ENCODE results near the gene GNPTG. TPM values are rescaled to one million over a fixed set of nuclear protein-coding genes. Genes with fewer than 3 reads are reported as not detected.

GNPTG gene
- total and polyA plus RNA-seq, 2 of the 13 experiments (the other 11 are each of a cell fraction or from before 2014, with no cell fraction given): 22.7 to 71.1 TPM

DNA sequence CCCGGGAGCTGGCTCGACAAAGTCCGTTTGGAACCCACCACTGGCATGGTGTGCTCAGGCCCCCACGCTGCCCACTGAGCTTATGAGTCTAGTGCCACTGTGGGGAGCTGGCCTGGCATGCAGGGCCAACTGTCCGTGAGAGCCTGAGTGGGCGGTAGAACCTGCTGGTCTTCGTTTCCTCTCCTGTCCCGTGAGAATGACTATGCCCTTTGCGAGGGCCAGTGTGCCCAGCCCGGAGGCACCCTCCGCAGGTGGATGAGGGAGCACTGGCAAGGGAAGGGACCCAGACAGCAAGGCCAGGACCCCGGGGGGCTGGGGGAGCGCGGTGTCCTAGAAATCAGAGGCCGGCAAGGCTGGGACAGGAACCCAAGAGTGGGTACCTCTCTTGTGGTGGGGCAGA lies 15.1 kb upstream of the GNPTG start:
- H3K27ac ChIP-seq (ENCODE audit: extremely low read length, insufficient read depth, low read length): no peak overlapping the region
- 17% methylated on average over 11 of the region's 15 CpGs for WGBS (ENCODE audit: low lambda C conversion rate)
- ChIA-PET POLR2A (no interaction called here), CTCF (ENCODE audit: low intra/inter-chr PET ratio, low total read pairs) (no interaction called here)
- no peaks in the 10 kb centered on the region for H3K36me3 ChIP-seq (replicated peaks in 1 of 2; ENCODE audit: control insufficient read depth in 1 of 2, insufficient read depth in 2 of 2, low read length in 2 of 2)
- no peak overlapping the region for H3K9ac ChIP-seq (ENCODE audit: insufficient read depth, low read depth, low read length)
- in situ Hi-C loops (cut with HindIII; ENCODE audit: extremely low pct_ligation_motif_present, low pct_unique_long_range_greater_than_20kb) (no loop called here), intact Hi-C loops (cut with micrococcal nuclease; ENCODE audit: unreplicated experiment) (loop anchor here (2.0 kb wide), 1 partner anchor 76 kb away; no protein-coding TSS in a partner anchor)
- H3K79me2 ChIP-seq (ENCODE audit: insufficient read depth, low read length): no peaks in the 10 kb centered on the region
- 0 out of 2 replicates have a peak, but pooled peaks cover 3% of the 10 kb centered on the region for H4K20me1 ChIP-seq (ENCODE audit: insufficient read depth, low read length)
- no peak for DNase-seq (ENCODE audit: low spot score)
- no peak for ATAC-seq
- BruUV-seq (replicated peaks): no TSS peak
- no peak for FAIRE-seq
- H3K27me3 ChIP-seq (ENCODE audit: control insufficient read depth in 1 of 2, insufficient read depth in 2 of 2, low read length in 2 of 2): peaks cover 18 to 69% of the 10 kb centered on the region in 2 experiments
- H3K4me1 ChIP-seq (ENCODE audit: insufficient read depth, low read length): peaks cover 22% of the 10 kb centered on the region
- no peak overlapping the region for H2AFZ ChIP-seq (ENCODE audit: low read length)
- H3K4me2 ChIP-seq (ENCODE audit: low read depth, low read length): no peak overlapping the region
- H3K9me3 ChIP-seq (ENCODE audit: low read length): no peaks in the 10 kb centered on the region
- no peak overlapping the region for H3K4me3 ChIP-seq (replicated peaks in 1 of 3; ENCODE audit: insufficient read depth in 1 of 3, low read depth in 2 of 3, low read length in 3 of 3)
- TF ChIP-seq IRF1 (CRISPR knock-in tag; IDR thresholded peaks at IDR 0.05; ENCODE audit: low read depth) (no peak), MAFF (IDR thresholded peaks at IDR 0.05; ENCODE audit: low read depth, low read length) (no peak), ZNF496 (CRISPR knock-in tag; IDR thresholded peaks at IDR 0.05; ENCODE audit: insufficient replicate concordance) (no peak), JDP2 (CRISPR knock-in tag; IDR thresholded peaks at IDR 0.05; ENCODE audit: borderline replicate concordance) (no peak), MED1 (CRISPR knock-in tag; IDR thresholded peaks at IDR 0.05) (no peak), MBD4 (IDR thresholded peaks at IDR 0.05; ENCODE audit: borderline replicate concordance, low read length) (no peak), ZSCAN20 (CRISPR knock-in tag; IDR thresholded peaks at IDR 0.05; ENCODE audit: borderline replicate concordance) (no peak), ZNF678 (CRISPR knock-in tag; IDR thresholded peaks at IDR 0.05) (no peak), NR3C1 (CRISPR knock-in tag; IDR thresholded peaks at IDR 0.05) (no peak), USF2 (IDR thresholded peaks at IDR 0.05; ENCODE audit: low read depth, low read length) (no peak), USF2 (CRISPR knock-in tag; IDR thresholded peaks at IDR 0.05; ENCODE audit: borderline replicate concordance) (no peak), STAT5B (CRISPR knock-in tag; IDR thresholded peaks at IDR 0.05) (no peak), ZNF331 (CRISPR knock-in tag; IDR thresholded peaks at IDR 0.05) (no peak)
- TF ChIP-seq, protein P1, sequence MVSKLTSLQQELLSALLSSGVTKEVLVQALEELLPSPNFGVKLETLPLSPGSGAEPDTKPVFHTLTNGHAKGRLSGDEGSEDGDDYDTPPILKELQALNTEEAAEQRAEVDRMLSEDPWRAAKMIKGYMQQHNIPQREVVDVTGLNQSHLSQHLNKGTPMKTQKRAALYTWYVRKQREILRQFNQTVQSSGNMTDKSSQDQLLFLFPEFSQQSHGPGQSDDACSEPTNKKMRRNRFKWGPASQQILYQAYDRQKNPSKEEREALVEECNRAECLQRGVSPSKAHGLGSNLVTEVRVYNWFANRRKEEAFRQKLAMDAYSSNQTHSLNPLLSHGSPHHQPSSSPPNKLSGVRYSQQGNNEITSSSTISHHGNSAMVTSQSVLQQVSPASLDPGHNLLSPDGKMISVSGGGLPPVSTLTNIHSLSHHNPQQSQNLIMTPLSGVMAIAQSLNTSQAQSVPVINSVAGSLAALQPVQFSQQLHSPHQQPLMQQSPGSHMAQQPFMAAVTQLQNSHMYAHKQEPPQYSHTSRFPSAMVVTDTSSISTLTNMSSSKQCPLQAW (CRISPR knock-in tag; IDR thresholded peaks at IDR 0.05): no peak
- TF ChIP-seq, protein P2, sequence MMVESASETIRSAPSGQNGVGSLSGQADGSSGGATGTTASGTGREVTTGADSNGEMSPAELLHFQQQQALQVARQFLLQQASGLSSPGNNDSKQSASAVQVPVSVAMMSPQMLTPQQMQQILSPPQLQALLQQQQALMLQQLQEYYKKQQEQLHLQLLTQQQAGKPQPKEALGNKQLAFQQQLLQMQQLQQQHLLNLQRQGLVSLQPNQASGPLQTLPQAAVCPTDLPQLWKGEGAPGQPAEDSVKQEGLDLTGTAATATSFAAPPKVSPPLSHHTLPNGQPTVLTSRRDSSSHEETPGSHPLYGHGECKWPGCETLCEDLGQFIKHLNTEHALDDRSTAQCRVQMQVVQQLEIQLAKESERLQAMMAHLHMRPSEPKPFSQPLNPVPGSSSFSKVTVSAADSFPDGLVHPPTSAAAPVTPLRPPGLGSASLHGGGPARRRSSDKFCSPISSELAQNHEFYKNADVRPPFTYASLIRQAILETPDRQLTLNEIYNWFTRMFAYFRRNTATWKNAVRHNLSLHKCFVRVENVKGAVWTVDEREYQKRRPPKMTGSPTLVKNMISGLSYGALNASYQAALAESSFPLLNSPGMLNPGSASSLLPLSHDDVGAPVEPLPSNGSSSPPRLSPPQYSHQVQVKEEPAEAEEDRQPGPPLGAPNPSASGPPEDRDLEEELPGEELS (CRISPR knock-in tag; IDR thresholded peaks at IDR 0.05): no peak
